Skeletal muscle satellite cell (primary cell): Measurements from ENCODE around the gene CTNND2.

ENCODE experiments used
- H3K27me3 ChIP-seq: 2 replicates; pipeline ENCODE4 v1.7.0; 2013; ENCODE audit warnings: low read length; ENCODE audit not compliant: control insufficient read depth, insufficient read depth
- H3K36me3 ChIP-seq: 2 replicates; pipeline ENCODE4 v1.7.0; 2013; ENCODE audit warnings: mild to moderate bottlenecking, control low read depth, low read length; ENCODE audit not compliant: insufficient read depth
- H3K4me1 ChIP-seq: 2 replicates; pipeline ENCODE4 v1.7.0; 2013; ENCODE audit warnings: low read length; ENCODE audit not compliant: control insufficient read depth, insufficient read depth
- H3K4me2 ChIP-seq: 2 replicates; pipeline ENCODE4 v1.7.0; 2013; ENCODE audit warnings: mild to moderate bottlenecking, low read length
- H3K4me3 ChIP-seq: 2 replicates; pipeline ENCODE4 v1.7.0; 2013; ENCODE audit warnings: low read length
- H3K9ac ChIP-seq: 2 replicates; pipeline ENCODE4 v1.7.0; 2013; ENCODE audit warnings: mild to moderate bottlenecking, low read depth, low read length, moderate library complexity
- H3K9me3 ChIP-seq: replicated peaks from 2 replicates; pipeline ENCODE4 v1.7.0; 2013; ENCODE audit warnings: mild to moderate bottlenecking, control low read depth, low read length

CTNND2 gene

GRCh38 chr5:11146171-11146570 is 758.1 kb downstream of the CTNND2 start:
- no peak overlapping the region for H3K9ac ChIP-seq
- no peak overlapping the region for H3K4me3 ChIP-seq
- no peaks in the 10 kb centered on the region for H3K27me3 ChIP-seq
- H3K4me1 ChIP-seq, result no peaks in the 10 kb centered on the region
- H3K9me3 ChIP-seq, result no peaks in the 10 kb centered on the region
- H3K36me3 ChIP-seq, result no peaks in the 10 kb centered on the region
- H3K4me2 ChIP-seq, result no peak overlapping the region

- Histone ChIP-seq H3K4me1 (no peaks in the 10 kb centered on the region), H3K4me2 (no peak overlapping the region), H3K4me3 (no peak overlapping the region), H3K27me3 (no peaks in the 10 kb centered on the region), H3K9ac (no peak overlapping the region), H3K36me3 (no peaks in the 10 kb centered on the region), H3K9me3 (no peaks in the 10 kb centered on the region)
Observed at GRCh38 chr5:11143456-11144267, 760.6 kb downstream of the CTNND2 start.

GRCh38 chr5:11139217-11139865 is 764.9 kb downstream of the CTNND2 start:
- H3K4me3 ChIP-seq, result no peak overlapping the region

GRCh38 chr5:11130131-11130530 is 774.1 kb downstream of the CTNND2 start:
- no peak overlapping the region for H3K4me2 ChIP-seq
- no peak overlapping the region for H3K9ac ChIP-seq
- H3K36me3 ChIP-seq, result no peaks in the 10 kb centered on the region
- H3K27me3 ChIP-seq, result no peaks in the 10 kb centered on the region
- H3K4me1 ChIP-seq, result no peaks in the 10 kb centered on the region
- no peaks in the 10 kb centered on the region for H3K9me3 ChIP-seq
- no peak overlapping the region for H3K4me3 ChIP-seq

More at GRCh38 chr5:11139217-11139865, 764.9 kb downstream of the CTNND2 start:
- Histone ChIP-seq H3K27me3 (no peaks in the 10 kb centered on the region), H3K9me3 (no peaks in the 10 kb centered on the region), H3K36me3 (no peaks in the 10 kb centered on the region), H3K9ac (no peak overlapping the region), H3K4me1 (no peaks in the 10 kb centered on the region), H3K4me2 (no peak overlapping the region)

GRCh38 chr5:11128021-11128420 is 776.2 kb downstream of the CTNND2 start:
- Histone ChIP-seq H3K4me3 (no peak overlapping the region), H3K4me2 (no peak overlapping the region), H3K9me3 (no peaks in the 10 kb centered on the region), H3K36me3 (no peaks in the 10 kb centered on the region), H3K4me1 (no peaks in the 10 kb centered on the region), H3K9ac (no peak overlapping the region), H3K27me3 (no peaks in the 10 kb centered on the region)

- Histone ChIP-seq H3K9ac (no peak overlapping the region), H3K36me3 (no peaks in the 10 kb centered on the region), H3K4me1 (no peaks in the 10 kb centered on the region), H3K4me3 (no peak overlapping the region), H3K27me3 (no peaks in the 10 kb centered on the region), H3K9me3 (no peaks in the 10 kb centered on the region), H3K4me2 (no peak overlapping the region)
Observed at GRCh38 chr5:11126844-11127243, 777.4 kb downstream of the CTNND2 start.

GRCh38 chr5:11121885-11122284 is 782.4 kb downstream of the CTNND2 start:
- H3K36me3 ChIP-seq, result no peaks in the 10 kb centered on the region
- H3K4me3 ChIP-seq, result no peak overlapping the region
- H3K9ac ChIP-seq, result no peak overlapping the region
- no peaks in the 10 kb centered on the region for H3K27me3 ChIP-seq
- H3K9me3 ChIP-seq, result no peaks in the 10 kb centered on the region
- no peak overlapping the region for H3K4me2 ChIP-seq
- no peaks in the 10 kb centered on the region for H3K4me1 ChIP-seq

GRCh38 chr5:11110128-11110527 is 794.1 kb downstream of the CTNND2 start:
- no peaks in the 10 kb centered on the region for H3K9me3 ChIP-seq
- H3K27me3 ChIP-seq, result no peaks in the 10 kb centered on the region
- H3K4me2 ChIP-seq, result no peak overlapping the region
- no peaks in the 10 kb centered on the region for H3K36me3 ChIP-seq
- no peak overlapping the region for H3K4me3 ChIP-seq
- H3K4me1 ChIP-seq, result no peaks in the 10 kb centered on the region
- H3K9ac ChIP-seq, result no peak overlapping the region

GRCh38 chr5:11105696-11106095 is 798.5 kb downstream of the CTNND2 start:
- H3K4me1 ChIP-seq, result no peaks in the 10 kb centered on the region
- H3K4me2 ChIP-seq, result no peak overlapping the region
- H3K27me3 ChIP-seq, result no peaks in the 10 kb centered on the region
- H3K36me3 ChIP-seq, result no peaks in the 10 kb centered on the region
- H3K4me3 ChIP-seq, result no peak overlapping the region
- no peak overlapping the region for H3K9ac ChIP-seq
- H3K9me3 ChIP-seq, result no peaks in the 10 kb centered on the region

- Histone ChIP-seq H3K9me3 (no peaks in the 10 kb centered on the region), H3K4me1 (no peaks in the 10 kb centered on the region), H3K36me3 (no peaks in the 10 kb centered on the region)
Observed at GRCh38 chr5:11104651-11105112, 799.6 kb downstream of the CTNND2 start.

GRCh38 chr5:11104210-11104609 is 800.0 kb downstream of the CTNND2 start:
- Histone ChIP-seq H3K36me3 (no peaks in the 10 kb centered on the region), H3K4me3 (no peak overlapping the region), H3K9me3 (no peaks in the 10 kb centered on the region), H3K9ac (no peak overlapping the region), H3K27me3 (no peaks in the 10 kb centered on the region), H3K4me2 (no peak overlapping the region), H3K4me1 (no peaks in the 10 kb centered on the region)

More at GRCh38 chr5:11104651-11105112, 799.6 kb downstream of the CTNND2 start:
- Histone ChIP-seq H3K4me2 (no peak overlapping the region), H3K27me3 (no peaks in the 10 kb centered on the region), H3K9ac (no peak overlapping the region), H3K4me3 (no peak overlapping the region)
